Measurements from ENCODE around the gene LYAR. TPM values are rescaled to one million over a fixed set of nuclear protein-coding genes. Genes with fewer than 3 reads are reported as not detected.
"Not testable (repeated sequence)": the region's sequence is repeated elsewhere in the genome, so short reads cannot be mapped to it uniquely, and the experiment has no call there.

The LYAR gene
- total and polyA plus RNA-seq, 10 of the 15 experiments (the other 5 are each of a cell fraction or from before 2014, with no cell fraction given) = 18.3 to 85.4 (median 40.1) TPM

DNA sequence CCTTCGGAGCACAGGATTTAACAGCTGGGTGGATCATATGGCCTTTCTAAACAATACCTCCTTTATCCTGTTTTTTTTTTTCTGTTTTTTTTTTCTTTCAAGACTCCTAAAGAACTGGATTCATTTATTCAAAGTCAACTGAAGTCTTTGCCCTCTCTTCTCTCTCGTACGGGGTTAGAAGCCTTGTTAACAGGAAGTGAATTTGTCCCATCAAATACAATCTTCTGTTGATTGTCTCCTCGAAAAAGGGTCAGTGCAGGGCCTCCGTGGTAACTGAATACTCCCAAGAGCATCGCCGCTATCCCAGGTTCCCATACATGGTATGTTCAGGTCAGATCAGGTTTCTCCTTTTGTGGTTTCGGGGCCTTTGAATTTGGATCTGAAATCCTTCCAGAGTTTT, 40.1 kb downstream of the LYAR start:
- WGBS (ENCODE audit: insufficient coverage, insufficient replicate concordance, low lambda C conversion rate, missing lambda C conversion rate) = 94% methylated on average over 8 of the region's 8 CpGs
- POLR2A ChIA-PET = no interaction called here
- intact Hi-C loops (cut with micrococcal nuclease; ENCODE audit: unreplicated experiment) = no loop called here
- SMC1A ChIA-PET (ENCODE audit: uncharacterized antibody, unreplicated experiment) = interaction anchor here (0.6 kb wide), 1 partner anchor 16 kb away, joined by 3 read pairs; no protein-coding TSS in a partner anchor
- H3K4me1 ChIP-seq (ENCODE audit: control insufficient read depth, insufficient read depth, low read length) = peaks cover 7% of the 10 kb centered on the region
- H2AFZ ChIP-seq (ENCODE audit: control insufficient read depth, low read depth, low read length) = no peak overlapping the region
- TF ChIP-seq ETV6 (conservative IDR thresholded peaks at IDR 0.05 in 1 of 2, IDR thresholded peaks at IDR 0.05 in 1 of 2; ENCODE audit: borderline replicate concordance in 1 of 2, low read depth in 1 of 2) (no peak), KDM1A (IDR thresholded peaks at IDR 0.05; ENCODE audit: borderline replicate concordance) (no peak), IRF4 (IDR thresholded peaks at IDR 0.05; ENCODE audit: low read depth, low read length) (no peak), NR2F1 (conservative IDR thresholded peaks at IDR 0.05) (no peak), POLR2A (IDR thresholded peaks at IDR 0.05; ENCODE audit: low read depth, low read length) (no peak), NRF1 (conservative IDR thresholded peaks at IDR 0.05; ENCODE audit: low read depth, low read length) (no peak), YBX1 (IDR thresholded peaks at IDR 0.05) (no peak), BCL11A (IDR thresholded peaks at IDR 0.05; ENCODE audit: low read depth, low read length) (no peak), FOS (IDR thresholded peaks at IDR 0.05; ENCODE audit: borderline replicate concordance, extremely low read depth, insufficient read length) (no peak), HDAC2 (IDR thresholded peaks at IDR 0.05) (no peak), CBFB (IDR thresholded peaks at IDR 0.05; ENCODE audit: low read depth) (no peak), MTA2 (IDR thresholded peaks at IDR 0.05; ENCODE audit: low read depth) (no peak)
- TF ChIP-seq, protein P1, sequence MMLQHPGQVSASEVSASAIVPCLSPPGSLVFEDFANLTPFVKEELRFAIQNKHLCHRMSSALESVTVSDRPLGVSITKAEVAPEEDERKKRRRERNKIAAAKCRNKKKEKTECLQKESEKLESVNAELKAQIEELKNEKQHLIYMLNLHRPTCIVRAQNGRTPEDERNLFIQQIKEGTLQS (IDR thresholded peaks at IDR 0.05; ENCODE audit: borderline replicate concordance, extremely low read depth, low read depth, low read length) = no peak
- TF ChIP-seq, protein P2, sequence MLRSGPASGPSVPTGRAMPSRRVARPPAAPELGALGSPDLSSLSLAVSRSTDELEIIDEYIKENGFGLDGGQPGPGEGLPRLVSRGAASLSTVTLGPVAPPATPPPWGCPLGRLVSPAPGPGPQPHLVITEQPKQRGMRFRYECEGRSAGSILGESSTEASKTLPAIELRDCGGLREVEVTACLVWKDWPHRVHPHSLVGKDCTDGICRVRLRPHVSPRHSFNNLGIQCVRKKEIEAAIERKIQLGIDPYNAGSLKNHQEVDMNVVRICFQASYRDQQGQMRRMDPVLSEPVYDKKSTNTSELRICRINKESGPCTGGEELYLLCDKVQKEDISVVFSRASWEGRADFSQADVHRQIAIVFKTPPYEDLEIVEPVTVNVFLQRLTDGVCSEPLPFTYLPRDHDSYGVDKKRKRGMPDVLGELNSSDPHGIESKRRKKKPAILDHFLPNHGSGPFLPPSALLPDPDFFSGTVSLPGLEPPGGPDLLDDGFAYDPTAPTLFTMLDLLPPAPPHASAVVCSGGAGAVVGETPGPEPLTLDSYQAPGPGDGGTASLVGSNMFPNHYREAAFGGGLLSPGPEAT (IDR thresholded peaks at IDR 0.05; ENCODE audit: low read depth) = no peak
- TF ChIP-seq, protein P3, sequence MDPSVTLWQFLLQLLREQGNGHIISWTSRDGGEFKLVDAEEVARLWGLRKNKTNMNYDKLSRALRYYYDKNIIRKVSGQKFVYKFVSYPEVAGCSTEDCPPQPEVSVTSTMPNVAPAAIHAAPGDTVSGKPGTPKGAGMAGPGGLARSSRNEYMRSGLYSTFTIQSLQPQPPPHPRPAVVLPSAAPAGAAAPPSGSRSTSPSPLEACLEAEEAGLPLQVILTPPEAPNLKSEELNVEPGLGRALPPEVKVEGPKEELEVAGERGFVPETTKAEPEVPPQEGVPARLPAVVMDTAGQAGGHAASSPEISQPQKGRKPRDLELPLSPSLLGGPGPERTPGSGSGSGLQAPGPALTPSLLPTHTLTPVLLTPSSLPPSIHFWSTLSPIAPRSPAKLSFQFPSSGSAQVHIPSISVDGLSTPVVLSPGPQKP (IDR thresholded peaks at IDR 0.05; ENCODE audit: low read depth, low read length) = no peak
- no peaks in the 10 kb centered on the region for H3K9me3 ChIP-seq (replicated peaks; ENCODE audit: control insufficient read depth, insufficient read depth, low read length)
- DNase-seq (ENCODE audit: low read depth, low spot score) (no peak), FAIRE-seq (no peak), ATAC-seq (no peak)
- RAD21 ChIA-PET (ENCODE audit: unreplicated experiment) = no interaction called here
- in situ Hi-C loops (cut with MboI) = loop anchor here (5.0 kb wide), 1 partner anchor 87 kb away; no protein-coding TSS in a partner anchor
- no peak overlapping the region for H3K4me2 ChIP-seq (ENCODE audit: control insufficient read depth, insufficient read depth)
- peaks cover 13% of the 10 kb centered on the region for H3K79me2 ChIP-seq (ENCODE audit: control insufficient read depth, insufficient read depth, low read length)
- H3K4me3 ChIP-seq = no peak overlapping the region
- peaks cover 0 to 3% of the 10 kb centered on the region in 2 experiments; a peak in 3 of 4 replicates for H3K36me3 ChIP-seq (ENCODE audit: control insufficient read depth in 2 of 2, insufficient read depth in 2 of 2, low read length in 1 of 2)
- H4K20me1 ChIP-seq (ENCODE audit: control insufficient read depth, insufficient read depth) = no peaks in the 10 kb centered on the region
- no TSS peak for BruUV-seq (replicated peaks)
- H3K9ac ChIP-seq (ENCODE audit: control insufficient read depth, insufficient read depth, low read length) = no peak overlapping the region
- H3K27ac ChIP-seq (ENCODE audit: control insufficient read depth, insufficient read depth) = no peak overlapping the region
- H3K27me3 ChIP-seq (replicated peaks in 1 of 2; ENCODE audit: control insufficient read depth in 2 of 2, insufficient read depth in 2 of 2, low read length in 1 of 2) = no peaks in the 10 kb centered on the region
- CTCF ChIA-PET = interaction anchor here (0.7 to 1.6 kb wide), 3 partner anchors 10 to 184 kb away, joined by 3 to 11 read pairs (median 3); no protein-coding TSS in a partner anchor

DNA sequence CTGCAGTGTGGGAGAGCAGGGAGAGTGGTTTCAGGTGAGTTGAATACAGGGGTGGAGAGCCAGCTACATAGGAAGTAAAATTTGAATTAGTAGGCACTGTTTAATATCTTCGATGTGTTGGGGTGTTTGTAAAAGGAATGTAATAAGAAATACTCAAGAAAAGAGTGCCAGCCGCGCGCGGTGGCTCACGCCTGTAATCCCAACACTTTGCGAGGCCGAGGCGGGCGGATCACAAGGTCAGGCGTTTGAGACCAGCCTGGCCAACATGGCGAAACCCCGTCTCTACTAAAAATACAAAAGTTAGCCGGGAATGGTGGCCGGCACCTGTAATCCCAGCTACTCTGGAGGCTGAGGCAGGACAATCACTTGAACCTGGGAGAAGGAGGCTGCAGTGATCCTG, 40.6 kb downstream of the LYAR start:
- intact Hi-C loops (cut with micrococcal nuclease; ENCODE audit: unreplicated experiment); H3K27me3 ChIP-seq (replicated peaks in 1 of 2; ENCODE audit: control insufficient read depth in 2 of 2, insufficient read depth in 2 of 2, low read length in 1 of 2); DNase-seq (ENCODE audit: low read depth, low spot score); H3K36me3 ChIP-seq (ENCODE audit: control insufficient read depth in 2 of 2, insufficient read depth in 2 of 2, low read length in 1 of 2); FAIRE-seq; H2AFZ ChIP-seq (ENCODE audit: control insufficient read depth, low read depth, low read length); H3K9me3 ChIP-seq (replicated peaks; ENCODE audit: control insufficient read depth, insufficient read depth, low read length); H3K4me1 ChIP-seq (ENCODE audit: control insufficient read depth, insufficient read depth, low read length); ATAC-seq; in situ Hi-C loops (cut with MboI); BruUV-seq (replicated peaks); H3K9ac ChIP-seq (ENCODE audit: control insufficient read depth, insufficient read depth, low read length); H4K20me1 ChIP-seq (ENCODE audit: control insufficient read depth, insufficient read depth); H3K27ac ChIP-seq (ENCODE audit: control insufficient read depth, insufficient read depth): not testable (repeated sequence)
- ChIA-PET POLR2A (interaction anchor here (0.9 kb wide), 1 partner anchor 28 kb away, joined by 3 read pairs; no protein-coding TSS in a partner anchor), CTCF (interaction anchor here (1.0 to 1.6 kb wide), 6 partner anchors 10 to 181 kb away, joined by 3 to 11 read pairs (median 4); no protein-coding TSS in a partner anchor), SMC1A (ENCODE audit: uncharacterized antibody, unreplicated experiment) (interaction anchor here (0.6 to 0.8 kb wide), 2 partner anchors 8 to 16 kb away, joined by 3 read pairs; no protein-coding TSS in a partner anchor), RAD21 (ENCODE audit: unreplicated experiment) (interaction anchor here (1.1 to 1.6 kb wide), 2 partner anchors 10 to 87 kb away, joined by 3 read pairs; no protein-coding TSS in a partner anchor)
- 97% methylated on average over 15 of the region's 15 CpGs for WGBS (ENCODE audit: insufficient coverage, insufficient replicate concordance, low lambda C conversion rate, missing lambda C conversion rate)
- 0 out of 2 replicates have a peak overlapping the region, but pooled peaks have one; percentile 97 for H3K4me3 ChIP-seq
- peak overlapping the region; percentile 81 for H3K4me2 ChIP-seq (ENCODE audit: control insufficient read depth, insufficient read depth)
- H3K79me2 ChIP-seq (ENCODE audit: control insufficient read depth, insufficient read depth, low read length) = peaks cover 13% of the 10 kb centered on the region
